ENCODE results near the gene KLHL20.
"Not testable (repeated sequence)": the region's sequence is repeated elsewhere in the genome, so short reads cannot be mapped to it uniquely, and the experiment has no call there.

Gene KLHL20

GRCh38 chr1:173705117-173705516 is 9.7 kb upstream of the KLHL20 start:
- Histone ChIP-seq H3K9me3 (replicated peaks; ENCODE audit: low read length) (no peaks in the 10 kb centered on the region), H3K4me3 (ENCODE audit: low read length) (no peak overlapping the region), H3K27me3 (ENCODE audit: control insufficient read depth, insufficient read depth, low read length) (peaks cover 20% of the 10 kb centered on the region), H3K9ac (ENCODE audit: low read depth, low read length) (no peak overlapping the region), H3K4me2 (ENCODE audit: low read length) (no peak overlapping the region), H3K4me1 (ENCODE audit: control insufficient read depth, insufficient read depth, low read length) (no peaks in the 10 kb centered on the region), H3K36me3 (ENCODE audit: insufficient read depth, low read length) (no peaks in the 10 kb centered on the region)

- no peaks in the 10 kb centered on the region for H3K4me1 ChIP-seq (ENCODE audit: control insufficient read depth, insufficient read depth, low read length)
- H3K9ac ChIP-seq (ENCODE audit: low read depth, low read length), result no peak overlapping the region
- no peaks in the 10 kb centered on the region for H3K9me3 ChIP-seq (replicated peaks; ENCODE audit: low read length)
- no peak overlapping the region for H3K4me3 ChIP-seq (ENCODE audit: low read length)
- H3K36me3 ChIP-seq (ENCODE audit: insufficient read depth, low read length), result no peaks in the 10 kb centered on the region
- peaks cover 32% of the 10 kb centered on the region for H3K27me3 ChIP-seq (ENCODE audit: control insufficient read depth, insufficient read depth, low read length)
- H3K4me2 ChIP-seq (ENCODE audit: low read length), result no peak overlapping the region
These were observed 6.0 kb upstream of the KLHL20 start for GRCh38 chr1:173708787-173709186.

GRCh38 chr1:173714441-173714758 is 381 bp upstream of the KLHL20 start:
- Histone ChIP-seq H3K4me1 (ENCODE audit: control insufficient read depth, insufficient read depth, low read length) (peaks cover 4% of the 10 kb centered on the region), H3K36me3 (ENCODE audit: insufficient read depth, low read length) (no peaks in the 10 kb centered on the region), H3K4me2 (ENCODE audit: low read length) (peak overlapping the region; percentile 82), H3K9me3 (replicated peaks; ENCODE audit: low read length) (no peaks in the 10 kb centered on the region), H3K9ac (ENCODE audit: low read depth, low read length) (peak overlapping the region; percentile 81), H3K27me3 (ENCODE audit: control insufficient read depth, insufficient read depth, low read length) (peaks cover 15% of the 10 kb centered on the region), H3K4me3 (ENCODE audit: low read length) (peak overlapping the region; percentile 80)

- Histone ChIP-seq H3K9ac (ENCODE audit: low read depth, low read length) (peak overlapping the region; percentile 81), H3K4me2 (ENCODE audit: low read length) (peak overlapping the region; percentile 82), H3K4me1 (ENCODE audit: control insufficient read depth, insufficient read depth, low read length) (peaks cover 4% of the 10 kb centered on the region), H3K27me3 (ENCODE audit: control insufficient read depth, insufficient read depth, low read length) (peaks cover 9% of the 10 kb centered on the region), H3K9me3 (replicated peaks; ENCODE audit: low read length) (no peaks in the 10 kb centered on the region), H3K4me3 (ENCODE audit: low read length) (peak overlapping the region; percentile 80), H3K36me3 (ENCODE audit: insufficient read depth, low read length) (no peaks in the 10 kb centered on the region)
These were observed 710 bp downstream of the KLHL20 start for GRCh38 chr1:173715538-173715844.

GRCh38 chr1:173717238-173717637 is 2.5 kb downstream of the KLHL20 start:
- H3K27me3 ChIP-seq (ENCODE audit: control insufficient read depth, insufficient read depth, low read length), result peaks cover 5% of the 10 kb centered on the region
- no peaks in the 10 kb centered on the region for H3K9me3 ChIP-seq (replicated peaks; ENCODE audit: low read length)
- peaks cover 4% of the 10 kb centered on the region for H3K4me1 ChIP-seq (ENCODE audit: control insufficient read depth, insufficient read depth, low read length)
- peak overlapping the region; percentile 81 for H3K9ac ChIP-seq (ENCODE audit: low read depth, low read length)
- peak overlapping the region; percentile 82 for H3K4me2 ChIP-seq (ENCODE audit: low read length)
- H3K36me3 ChIP-seq (ENCODE audit: insufficient read depth, low read length), result no peaks in the 10 kb centered on the region
- no peak overlapping the region for H3K4me3 ChIP-seq (ENCODE audit: low read length)

- H3K4me1 ChIP-seq (ENCODE audit: control insufficient read depth, insufficient read depth, low read length); H3K4me3 ChIP-seq (ENCODE audit: low read length); H3K9me3 ChIP-seq (replicated peaks; ENCODE audit: low read length); H3K27me3 ChIP-seq (ENCODE audit: control insufficient read depth, insufficient read depth, low read length); H3K9ac ChIP-seq (ENCODE audit: low read depth, low read length); H3K4me2 ChIP-seq (ENCODE audit: low read length): not testable (repeated sequence)
- peaks cover 15% of the 10 kb centered on the region for H3K36me3 ChIP-seq (ENCODE audit: insufficient read depth, low read length)
These were observed 16.6 kb downstream of the KLHL20 start for GRCh38 chr1:173731331-173731730.

GRCh38 chr1:173733912-173734311 is 19.1 kb downstream of the KLHL20 start:
- no peaks in the 10 kb centered on the region for H3K27me3 ChIP-seq (ENCODE audit: control insufficient read depth, insufficient read depth, low read length)
- no peak overlapping the region for H3K4me2 ChIP-seq (ENCODE audit: low read length)
- no peaks in the 10 kb centered on the region for H3K4me1 ChIP-seq (ENCODE audit: control insufficient read depth, insufficient read depth, low read length)
- H3K36me3 ChIP-seq (ENCODE audit: insufficient read depth, low read length), result peaks cover 15% of the 10 kb centered on the region
- no peak overlapping the region for H3K4me3 ChIP-seq (ENCODE audit: low read length)
- H3K9me3 ChIP-seq (replicated peaks; ENCODE audit: low read length), result no peaks in the 10 kb centered on the region
- no peak overlapping the region for H3K9ac ChIP-seq (ENCODE audit: low read depth, low read length)

GRCh38 chr1:173736104-173736503 is 21.3 kb downstream of the KLHL20 start:
- H3K27me3 ChIP-seq (ENCODE audit: control insufficient read depth, insufficient read depth, low read length); H3K4me3 ChIP-seq (ENCODE audit: low read length); H3K4me2 ChIP-seq (ENCODE audit: low read length); H3K9me3 ChIP-seq (replicated peaks; ENCODE audit: low read length); H3K9ac ChIP-seq (ENCODE audit: low read depth, low read length); H3K4me1 ChIP-seq (ENCODE audit: control insufficient read depth, insufficient read depth, low read length): not testable (repeated sequence)
- peaks cover 15% of the 10 kb centered on the region for H3K36me3 ChIP-seq (ENCODE audit: insufficient read depth, low read length)

- Histone ChIP-seq H3K27me3 (ENCODE audit: control insufficient read depth, insufficient read depth, low read length) (no peaks in the 10 kb centered on the region), H3K9me3 (replicated peaks; ENCODE audit: low read length) (no peaks in the 10 kb centered on the region), H3K4me1 (ENCODE audit: control insufficient read depth, insufficient read depth, low read length) (no peaks in the 10 kb centered on the region), H3K4me3 (ENCODE audit: low read length) (no peak overlapping the region), H3K4me2 (ENCODE audit: low read length) (no peak overlapping the region), H3K9ac (ENCODE audit: low read depth, low read length) (no peak overlapping the region), H3K36me3 (ENCODE audit: insufficient read depth, low read length) (peaks cover 8% of the 10 kb centered on the region)
These were observed 27.6 kb downstream of the KLHL20 start for GRCh38 chr1:173742203-173742886.

- no peak overlapping the region for H3K4me3 ChIP-seq (ENCODE audit: low read length)
- no peaks in the 10 kb centered on the region for H3K9me3 ChIP-seq (replicated peaks; ENCODE audit: low read length)
- H3K27me3 ChIP-seq (ENCODE audit: control insufficient read depth, insufficient read depth, low read length), result no peaks in the 10 kb centered on the region
- no peaks in the 10 kb centered on the region for H3K4me1 ChIP-seq (ENCODE audit: control insufficient read depth, insufficient read depth, low read length)
- H3K9ac ChIP-seq (ENCODE audit: low read depth, low read length), result no peak overlapping the region
- no peak overlapping the region for H3K4me2 ChIP-seq (ENCODE audit: low read length)
- H3K36me3 ChIP-seq (ENCODE audit: insufficient read depth, low read length), result peaks cover 8% of the 10 kb centered on the region
These were observed 29.9 kb downstream of the KLHL20 start for GRCh38 chr1:173744651-173745050.

GRCh38 chr1:173749137-173749536 is 34.4 kb downstream of the KLHL20 start:
- Histone ChIP-seq H3K4me1 (ENCODE audit: control insufficient read depth, insufficient read depth, low read length) (no peaks in the 10 kb centered on the region), H3K36me3 (ENCODE audit: insufficient read depth, low read length) (peaks cover 11% of the 10 kb centered on the region), H3K4me3 (ENCODE audit: low read length) (no peak overlapping the region), H3K9ac (ENCODE audit: low read depth, low read length) (no peak overlapping the region), H3K27me3 (ENCODE audit: control insufficient read depth, insufficient read depth, low read length) (no peaks in the 10 kb centered on the region), H3K9me3 (replicated peaks; ENCODE audit: low read length) (no peaks in the 10 kb centered on the region), H3K4me2 (ENCODE audit: low read length) (no peak overlapping the region)

- Histone ChIP-seq H3K27me3 (ENCODE audit: control insufficient read depth, insufficient read depth, low read length) (no peaks in the 10 kb centered on the region), H3K36me3 (ENCODE audit: insufficient read depth, low read length) (peaks cover 40% of the 10 kb centered on the region), H3K4me3 (ENCODE audit: low read length) (no peak overlapping the region), H3K9me3 (replicated peaks; ENCODE audit: low read length) (no peaks in the 10 kb centered on the region), H3K4me1 (ENCODE audit: control insufficient read depth, insufficient read depth, low read length) (no peaks in the 10 kb centered on the region), H3K4me2 (ENCODE audit: low read length) (no peak overlapping the region), H3K9ac (ENCODE audit: low read depth, low read length) (no peak overlapping the region)
These were observed 39.0 kb downstream of the KLHL20 start for GRCh38 chr1:173753830-173754229.

All from skeletal muscle satellite cell (primary cell).